H1 (cell line): ENCODE results near the gene CCDC88A. TPM values are rescaled to one million over a fixed set of nuclear protein-coding genes. Genes with fewer than 3 reads are reported as not detected.

Experiments
- CTCF ChIA-PET: fragments of 300-600 bp; sonication (Branson Sonifier 250); formaldehyde crosslinking; loops from one replicate; lab custom pipeline; 2021; ENCODE audit not compliant: partially characterized antibody; lab: Charles Lee
- POLR2A ChIA-PET: fragments of 300-600 bp; sonication (Branson Sonifier 250); formaldehyde crosslinking; loops from one replicate; lab custom pipeline; 2021; ENCODE audit warnings: inconsistent platforms; ENCODE audit not compliant: partially characterized antibody; lab: Charles Lee
- DNase-seq, 2 experiments: peaks; one replicate each; pipeline versions ENCODE4 v3.0.0 to v3.0.0-alpha.2; 2010 to 2022; ENCODE audit warnings: low spot score in 2 of 2, low read depth in 1 of 2, mixed read lengths in 1 of 2
- FAIRE-seq: peaks from 2 replicates; lab custom pipeline; 2011; peaks lifted over from hg19 to GRCh38; lab: Jason Lieb, UNC
- H2AFZ ChIP-seq: 2 replicates; pipeline ENCODE4 v1.8.1; 2012; ENCODE audit warnings: low read length, inconsistent platforms
- H2AK5ac ChIP-seq: 2 replicates; pipeline ENCODE4 v1.6.1; 2013; ENCODE audit warnings: low read depth, low read length
- H2BK120ac ChIP-seq: replicated peaks from 2 replicates; pipeline ENCODE3; 2013; ENCODE audit warnings: low read depth, low read length, inconsistent platforms
- H2BK12ac ChIP-seq: 2 replicates; pipeline ENCODE4 v1.6.1; 2013; ENCODE audit warnings: low read depth, low read length
- H2BK15ac ChIP-seq: 2 replicates; pipeline ENCODE4 v1.6.1; 2013; ENCODE audit warnings: low read length
- H2BK20ac ChIP-seq: 2 replicates; pipeline ENCODE4 v1.6.1; 2013; ENCODE audit warnings: low read length
- H2BK5ac ChIP-seq: 2 replicates; pipeline ENCODE4 v1.6.1; 2013; ENCODE audit warnings: low read depth, low read length
- H3K14ac ChIP-seq: 2 replicates; pipeline ENCODE4 v1.6.1; 2013; ENCODE audit warnings: inconsistent platforms; ENCODE audit not compliant: insufficient read length
- H3K18ac ChIP-seq: 2 replicates; pipeline ENCODE4 v1.6.1; 2013; ENCODE audit warnings: low read length; ENCODE audit errors: extremely low read depth
- H3K23ac ChIP-seq: 2 replicates; pipeline ENCODE4 v1.6.1; 2013; ENCODE audit warnings: inconsistent platforms; ENCODE audit not compliant: insufficient read length
- H3K23me2 ChIP-seq: 2 replicates; pipeline ENCODE4 v1.6.1; 2013; ENCODE audit warnings: low read depth, low read length
- H3K27ac ChIP-seq: 2 replicates; pipeline ENCODE4 v1.6.1; 2011; ENCODE audit warnings: low read depth, low read length, inconsistent platforms
- H3K27me3 ChIP-seq, 4 experiments: replicated peaks in 1 of 4; 1 replicate in 1 of 4; 2 replicates in 3 of 4; pipeline versions ENCODE4 v1.6.1 to v1.8.1; 2011 to 2013; ENCODE audit warnings: low read length in 3 of 4, mild to moderate bottlenecking in 3 of 4, inconsistent platforms in 2 of 4, mixed read lengths in 2 of 4, moderate library complexity in 1 of 4; ENCODE audit not compliant: control insufficient read depth in 3 of 4, insufficient read depth in 3 of 4; ENCODE audit errors: extremely low read depth in 1 of 4
- H3K36me3 ChIP-seq, 4 experiments: 2 replicates each; pipeline versions ENCODE4 v1.6.1 to v1.8.1; 2011 to 2013; ENCODE audit warnings: mild to moderate bottlenecking in 4 of 4, low read length in 3 of 4, moderate library complexity in 2 of 4, control low read depth in 1 of 4, inconsistent platforms in 1 of 4; ENCODE audit not compliant: insufficient read depth in 4 of 4, control insufficient read depth in 2 of 4
- H3K4ac ChIP-seq: replicated peaks from 2 replicates; pipeline ENCODE3; 2013; ENCODE audit warnings: low read length, low read depth, mixed read lengths, inconsistent platforms; ENCODE audit not compliant: insufficient read length
- H3K4me1 ChIP-seq, 4 experiments: replicated peaks in 1 of 4; 1 replicate in 1 of 4; 2 replicates in 3 of 4; pipeline versions ENCODE4 v1.6.1 to v1.8.1; 2011 to 2013; ENCODE audit warnings: low read length in 3 of 4, inconsistent platforms in 2 of 4, mixed read lengths in 1 of 4; ENCODE audit not compliant: insufficient read depth in 4 of 4, control insufficient read depth in 3 of 4
- H3K4me2 ChIP-seq, 2 experiments: 2 replicates each; pipeline versions ENCODE4 v1.6.1 to v1.8.1; 2011 to 2013; ENCODE audit warnings: low read depth in 2 of 2, low read length in 2 of 2, control low read depth in 1 of 2, inconsistent platforms in 1 of 2, mild to moderate bottlenecking in 1 of 2; ENCODE audit not compliant: insufficient read depth in 1 of 2
- H3K4me3 ChIP-seq, 4 experiments: fragments of 200-600, 300-600 bp in 1 of 4; sonication (generic), shearing (Covaris generic), sonication (Bioruptor Twin) in 1 of 4; 2 replicates each; pipeline versions ENCODE4 v1.5.1 to v1.8.1; 2011 to 2016; ENCODE audit warnings: low read length in 4 of 4, low read depth in 3 of 4, control low read depth in 2 of 4, inconsistent platforms in 2 of 4, mild to moderate bottlenecking in 2 of 4, mixed read lengths in 1 of 4, moderate library complexity in 1 of 4; ENCODE audit not compliant: insufficient read depth in 2 of 4; ENCODE audit errors: extremely low read depth in 1 of 4
- H3K56ac ChIP-seq: replicated peaks from 2 replicates; pipeline ENCODE3; 2013; ENCODE audit warnings: low read depth, mild to moderate bottlenecking, mixed read lengths, low read length, inconsistent platforms; ENCODE audit not compliant: insufficient read length
- H3K79me1 ChIP-seq: 2 replicates; pipeline ENCODE4 v1.6.1; 2013; ENCODE audit warnings: low read depth, low read length, control low read depth
- H3K79me2 ChIP-seq, 2 experiments: 2 replicates each; pipeline versions ENCODE4 v1.6.1 to v1.8.1; 2012 to 2013; ENCODE audit warnings: low read length in 2 of 2, mild to moderate bottlenecking in 2 of 2, inconsistent platforms in 1 of 2; ENCODE audit not compliant: insufficient read depth in 2 of 2, control insufficient read depth in 1 of 2
- H3K9ac ChIP-seq, 4 experiments: replicated peaks in 1 of 4; 1 replicate in 1 of 4; 2 replicates in 3 of 4; pipeline versions ENCODE4 v1.6.1 to v1.8.1; 2011 to 2013; ENCODE audit warnings: low read depth in 3 of 4, low read length in 3 of 4, control low read depth in 2 of 4, mild to moderate bottlenecking in 2 of 4, moderate library complexity in 2 of 4, inconsistent platforms in 1 of 4; ENCODE audit errors: extremely low read depth in 1 of 4
- H3K9me3 ChIP-seq, 2 experiments: 2 replicates each; pipeline versions ENCODE4 v1.6.1 to v1.8.1; 2012 to 2013; ENCODE audit warnings: mild to moderate bottlenecking in 2 of 2, moderate library complexity in 2 of 2, control low read depth in 1 of 2, inconsistent platforms in 1 of 2, low read depth in 1 of 2, low read length in 1 of 2, mixed read lengths in 1 of 2; ENCODE audit not compliant: insufficient read depth in 2 of 2
- H4K20me1 ChIP-seq, 2 experiments: replicated peaks in 1 of 2; 2 replicates each; pipeline versions ENCODE3 to v1.8.1; 2011 to 2013; ENCODE audit warnings: inconsistent platforms in 2 of 2, low read length in 2 of 2, mild to moderate bottlenecking in 1 of 2; ENCODE audit not compliant: insufficient read depth in 2 of 2, control insufficient read depth in 1 of 2
- H4K5ac ChIP-seq: 2 replicates; pipeline ENCODE4 v1.6.1; 2013; ENCODE audit warnings: low read length, low read depth, mixed read lengths, inconsistent platforms; ENCODE audit not compliant: insufficient read length
- H4K8ac ChIP-seq: 2 replicates; pipeline ENCODE4 v1.8.0; 2013; ENCODE audit warnings: mild to moderate bottlenecking, moderate library complexity, low read length, inconsistent platforms; ENCODE audit not compliant: insufficient read depth; ENCODE audit errors: extremely low read depth
- H4K91ac ChIP-seq: replicated peaks from 2 replicates; pipeline ENCODE3; 2013; ENCODE audit warnings: low read length, mixed read lengths, inconsistent platforms; ENCODE audit not compliant: insufficient read length
- ASH2L ChIP-seq: fragments of 200-600, 300-600 bp; sonication (generic); IDR thresholded peaks from one replicate; pipeline ENCODE4 v1.7.1; 2017; ENCODE audit warnings: low read length
- BACH1 ChIP-seq: IDR thresholded peaks from 2 replicates; pipeline ENCODE4 v1.6.1; 2012; ENCODE audit warnings: low read length, improper control_type of control experiment
- HDAC6 ChIP-seq: IDR thresholded peaks from one replicate; pipeline ENCODE4 v1.7.1; 2012; ENCODE audit warnings: low read depth, mild to moderate bottlenecking, inconsistent platforms, low read length, moderate library complexity
- PHF8 ChIP-seq: fragments of 200-600 bp; sonication (generic); conservative IDR thresholded peaks from 2 replicates; pipeline ENCODE4 v1.7.1; 2012; ENCODE audit warnings: low read depth, mild to moderate bottlenecking, inconsistent platforms, low read length, moderate library complexity
- RFX5 ChIP-seq: IDR thresholded peaks from 2 replicates; pipeline ENCODE4 v1.6.1; 2011; ENCODE audit warnings: low read depth, low read length, improper control_type of control experiment, borderline replicate concordance
- YY1 ChIP-seq: IDR thresholded peaks from 2 replicates; pipeline ENCODE4 v1.6.1; 2011; ENCODE audit warnings: low read depth, mild to moderate bottlenecking, low read length
- WGBS, 2 experiments: shearing (Covaris generic) in 1 of 2; methylation state at CpG; one replicate each; pipeline versions ENCODE4 v1.1.6 to v1.1.7; 2013 to 2015; ENCODE audit warnings: low lambda C conversion rate in 2 of 2, mixed read lengths in 2 of 2, inconsistent platforms in 1 of 2, low coverage in 1 of 2, missing lambda C conversion rate in 1 of 2; ENCODE audit not compliant: insufficient replicate concordance in 2 of 2, insufficient coverage in 1 of 2, insufficient read length in 1 of 2; ENCODE audit errors: extremely low coverage in 1 of 2, missing lambda C conversion rate in 1 of 2; 5-methylcytosine and 5-hydroxymethylcytosine counted together
- polyA plus RNA-seq, 7 experiments: library from polyadenylated mRNA; depleted of rRNA in 3 of 7; stranded (reverse) in 5 of 7; unstranded in 2 of 7; fragments of >200 nt in 5 of 7; fragments of 200-250 nt in 2 of 7; gene quantifications; 1 replicate in 5 of 7; 2 replicates in 1 of 7; 4 replicates in 1 of 7; pipeline versions ENCODE4 v1.2.1 to v1.2.3, GENCODE V29; 2011 to 2013; ENCODE audit warnings: missing spikeins in 2 of 7, mixed read lengths in 2 of 7
- total RNA-seq: library from RNA; stranded (reverse); fragmentation: NEBNext Ultra II Directional; extraction: Animal tissue kit (Norgen Biotek cat#: 25700); gene quantifications from 2 replicates; pipeline ENCODE4 v1.2.1, GENCODE V29; 2021
- TF ChIP-seq, protein P1 (sequence below), 3 experiments: IDR thresholded peaks; 1 replicate in 2 of 3; 2 replicates in 1 of 3; pipeline versions ENCODE4 v1.5.1 to v1.6.1; 2011; ENCODE audit warnings: low read length in 3 of 3, mild to moderate bottlenecking in 3 of 3, inconsistent platforms in 2 of 3, low read depth in 1 of 3, moderate library complexity in 1 of 3; ENCODE audit not compliant: insufficient read depth in 1 of 3; ENCODE audit errors: control extremely low read depth in 1 of 3
- TF ChIP-seq, protein P2 (sequence below): IDR thresholded peaks from 2 replicates; pipeline ENCODE4 v1.6.1; 2011; ENCODE audit warnings: low read depth, mild to moderate bottlenecking, low read length; ENCODE audit not compliant: insufficient read depth

Gene CCDC88A
- total and polyA plus RNA-seq, 2 of the 8 experiments (the other 6 are each of a cell fraction or from before 2014, with no cell fraction given) = 27.0 to 98.0 TPM

DNA sequence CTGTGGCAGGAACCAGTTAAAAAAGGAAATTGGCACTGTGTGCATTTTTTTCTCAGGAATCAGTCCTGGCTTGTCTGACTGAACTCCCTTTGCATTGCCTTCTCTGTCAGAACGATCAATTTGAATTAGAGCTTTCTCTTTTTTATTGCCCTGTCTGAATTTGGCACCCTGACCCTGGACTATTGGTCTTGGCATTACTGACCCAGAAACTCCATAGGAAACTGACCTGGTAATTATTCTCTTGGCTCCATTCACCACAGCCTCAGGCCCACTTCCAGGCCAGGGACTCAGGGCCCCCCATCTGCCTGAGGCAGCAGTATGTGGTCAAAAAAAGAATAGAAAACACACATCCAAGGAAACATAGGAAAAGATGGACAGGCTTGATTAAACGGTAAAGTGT lies 32.0 kb upstream of the CCDC88A start:
- Histone ChIP-seq H3K14ac (no peak overlapping the region), H3K79me2 (no peaks in the 10 kb centered on the region), H3K56ac (no peak overlapping the region), H4K5ac (no peak overlapping the region), H4K8ac (no peak overlapping the region), H3K4ac (no peak overlapping the region), H3K9me3 (no peaks in the 10 kb centered on the region), H2AFZ (no peak overlapping the region), H3K36me3 (no peaks in the 10 kb centered on the region), H3K9ac (no peak overlapping the region), H3K4me3 (no peak overlapping the region), H3K4me1 (no peaks in the 10 kb centered on the region), H3K27me3 (no peaks in the 10 kb centered on the region), H3K23ac (no peak overlapping the region), H2BK120ac (no peak overlapping the region), H3K23me2 (no peaks in the 10 kb centered on the region), H4K91ac (no peak overlapping the region), H2BK5ac (no peak overlapping the region), H4K20me1 (no peaks in the 10 kb centered on the region), H3K27ac (no peak overlapping the region), H2BK20ac (no peak overlapping the region), H3K79me1 (no peaks in the 10 kb centered on the region), H2AK5ac (no peak overlapping the region), H2BK12ac (no peak overlapping the region), H2BK15ac (no peak overlapping the region), H3K4me2 (no peak overlapping the region), H3K18ac (no peak overlapping the region)
- TF ChIP-seq HDAC6 (no peak), PHF8 (no peak), RFX5 (no peak), YY1 (no peak), ASH2L (no peak), BACH1 (no peak)
- TF ChIP-seq, protein P1, sequence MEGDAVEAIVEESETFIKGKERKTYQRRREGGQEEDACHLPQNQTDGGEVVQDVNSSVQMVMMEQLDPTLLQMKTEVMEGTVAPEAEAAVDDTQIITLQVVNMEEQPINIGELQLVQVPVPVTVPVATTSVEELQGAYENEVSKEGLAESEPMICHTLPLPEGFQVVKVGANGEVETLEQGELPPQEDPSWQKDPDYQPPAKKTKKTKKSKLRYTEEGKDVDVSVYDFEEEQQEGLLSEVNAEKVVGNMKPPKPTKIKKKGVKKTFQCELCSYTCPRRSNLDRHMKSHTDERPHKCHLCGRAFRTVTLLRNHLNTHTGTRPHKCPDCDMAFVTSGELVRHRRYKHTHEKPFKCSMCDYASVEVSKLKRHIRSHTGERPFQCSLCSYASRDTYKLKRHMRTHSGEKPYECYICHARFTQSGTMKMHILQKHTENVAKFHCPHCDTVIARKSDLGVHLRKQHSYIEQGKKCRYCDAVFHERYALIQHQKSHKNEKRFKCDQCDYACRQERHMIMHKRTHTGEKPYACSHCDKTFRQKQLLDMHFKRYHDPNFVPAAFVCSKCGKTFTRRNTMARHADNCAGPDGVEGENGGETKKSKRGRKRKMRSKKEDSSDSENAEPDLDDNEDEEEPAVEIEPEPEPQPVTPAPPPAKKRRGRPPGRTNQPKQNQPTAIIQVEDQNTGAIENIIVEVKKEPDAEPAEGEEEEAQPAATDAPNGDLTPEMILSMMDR (IDR thresholded peaks at IDR 0.05; ENCODE audit: control extremely low read depth in 1 of 3, insufficient read depth in 1 of 3, low read depth in 1 of 3, low read length in 3 of 3) = no peak
- TF ChIP-seq, protein P2, sequence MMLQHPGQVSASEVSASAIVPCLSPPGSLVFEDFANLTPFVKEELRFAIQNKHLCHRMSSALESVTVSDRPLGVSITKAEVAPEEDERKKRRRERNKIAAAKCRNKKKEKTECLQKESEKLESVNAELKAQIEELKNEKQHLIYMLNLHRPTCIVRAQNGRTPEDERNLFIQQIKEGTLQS = no peak
- FAIRE-seq (no peak), DNase-seq (no peak)
- 83% methylated on average over 2 of the region's 2 CpGs; no CpG with 5 or more reads in 1 of the 2 experiments for WGBS, 2 experiments
- ChIA-PET CTCF (no interaction called here), POLR2A (no interaction called here)
